Trophoblast cell (in vitro differentiated cells and primary cell): ENCODE results near the gene TOPORS.
A peak's percentile ranks its signal among the peaks of the same experiment; 100 is the strongest.

Source experiments
- DNase-seq, 2 donors: peaks; one replicate each; pipeline ENCODE4 v3.0.0-alpha.2; 2016
- H2AFZ ChIP-seq: 2 replicates; pipeline ENCODE4 v1.6.1; 2013; ENCODE audit warnings: low read length, moderate library complexity, mild to moderate bottlenecking; ENCODE audit not compliant: insufficient read depth, poor library complexity
- H2AK5ac ChIP-seq: 2 replicates; pipeline ENCODE4 v1.6.1; 2013; ENCODE audit warnings: mild to moderate bottlenecking, low read length
- H2BK120ac ChIP-seq: 2 replicates; pipeline ENCODE4 v1.6.1; 2013; ENCODE audit warnings: low read length, mild to moderate bottlenecking, moderate library complexity; ENCODE audit not compliant: insufficient read depth, poor library complexity
- H2BK12ac ChIP-seq: 2 replicates; pipeline ENCODE4 v1.6.1; 2013; ENCODE audit warnings: mild to moderate bottlenecking, low read length, moderate library complexity
- H2BK5ac ChIP-seq: 2 replicates; pipeline ENCODE4 v1.6.1; 2013; ENCODE audit warnings: low read length, low read depth, moderate library complexity, mild to moderate bottlenecking; ENCODE audit not compliant: poor library complexity
- H3K14ac ChIP-seq: 2 replicates; pipeline ENCODE4 v1.6.1; 2013; ENCODE audit warnings: mild to moderate bottlenecking, low read length
- H3K18ac ChIP-seq: 2 replicates; pipeline ENCODE4 v1.6.1; 2013; ENCODE audit warnings: mild to moderate bottlenecking, low read length
- H3K23ac ChIP-seq: 2 replicates; pipeline ENCODE4 v1.6.1; 2013; ENCODE audit warnings: low read length
- H3K27ac ChIP-seq: 2 replicates; pipeline ENCODE4 v1.5.1; 2013; ENCODE audit warnings: low read depth, mild to moderate bottlenecking, inconsistent platforms, low read length, moderate library complexity
- H3K27me3 ChIP-seq: 2 replicates; pipeline ENCODE4 v1.6.1; 2013; ENCODE audit warnings: inconsistent platforms, mild to moderate bottlenecking, low read length, moderate library complexity; ENCODE audit not compliant: insufficient read depth
- H3K36me3 ChIP-seq, 2 experiments: 1 replicate in 1 of 2; 2 replicates in 1 of 2; pipeline ENCODE4 v1.6.1; 2013; ENCODE audit warnings: low read length in 2 of 2, mild to moderate bottlenecking in 2 of 2, moderate library complexity in 1 of 2; ENCODE audit not compliant: insufficient read depth in 2 of 2, control insufficient read depth in 1 of 2
- H3K4ac ChIP-seq: 2 replicates; pipeline ENCODE4 v1.6.1; 2013; ENCODE audit warnings: low read depth, mild to moderate bottlenecking, low read length, moderate library complexity
- H3K4me1 ChIP-seq, 2 experiments: 1 replicate in 1 of 2; 2 replicates in 1 of 2; pipeline ENCODE4 v1.6.1; 2013; ENCODE audit warnings: low read length in 2 of 2, mild to moderate bottlenecking in 2 of 2, moderate library complexity in 1 of 2; ENCODE audit not compliant: insufficient read depth in 2 of 2, control insufficient read depth in 1 of 2
- H3K4me2 ChIP-seq: 2 replicates; pipeline ENCODE4 v1.6.1; 2013; ENCODE audit warnings: inconsistent platforms, mild to moderate bottlenecking, low read length, moderate library complexity
- H3K4me3 ChIP-seq: 2 replicates; pipeline ENCODE4 v1.5.1; 2013; ENCODE audit warnings: mild to moderate bottlenecking, low read depth, low read length, inconsistent platforms
- H3K79me1 ChIP-seq: one replicate; pipeline ENCODE4 v1.6.1; 2013; ENCODE audit warnings: low read length
- H3K79me2 ChIP-seq: 2 replicates; pipeline ENCODE4 v1.6.1; 2013; ENCODE audit warnings: low read length, mild to moderate bottlenecking; ENCODE audit not compliant: control insufficient read depth, insufficient read depth, poor library complexity
- H3K9ac ChIP-seq: 2 replicates; pipeline ENCODE4 v1.6.1; 2013; ENCODE audit warnings: mild to moderate bottlenecking, low read length
- H3K9me3 ChIP-seq: 2 replicates; pipeline ENCODE4 v1.6.1; 2013; ENCODE audit warnings: low read depth, mild to moderate bottlenecking, control low read depth, inconsistent platforms, low read length; ENCODE audit not compliant: insufficient read depth
- H4K12ac ChIP-seq: 2 replicates; pipeline ENCODE4 v1.6.1; 2013; ENCODE audit warnings: low read depth, mild to moderate bottlenecking, low read length, moderate library complexity
- H4K8ac ChIP-seq: 2 replicates; pipeline ENCODE4 v1.6.1; 2013; ENCODE audit warnings: low read depth, mild to moderate bottlenecking, low read length, moderate library complexity
- H4K91ac ChIP-seq: one replicate; pipeline ENCODE4 v1.6.1; 2013; ENCODE audit warnings: low read depth, mild to moderate bottlenecking, low read length, moderate library complexity
- WGBS: extraction: QIAGEN DNeasy Blood & Tissue Kit; methylation state at CpG from one replicate; pipeline ENCODE4 v1.1.7; 2013; ENCODE audit warnings: missing lambda C conversion rate; ENCODE audit not compliant: insufficient read length, insufficient coverage; ENCODE audit errors: extremely low coverage; 5-methylcytosine and 5-hydroxymethylcytosine counted together

TOPORS gene

DNA sequence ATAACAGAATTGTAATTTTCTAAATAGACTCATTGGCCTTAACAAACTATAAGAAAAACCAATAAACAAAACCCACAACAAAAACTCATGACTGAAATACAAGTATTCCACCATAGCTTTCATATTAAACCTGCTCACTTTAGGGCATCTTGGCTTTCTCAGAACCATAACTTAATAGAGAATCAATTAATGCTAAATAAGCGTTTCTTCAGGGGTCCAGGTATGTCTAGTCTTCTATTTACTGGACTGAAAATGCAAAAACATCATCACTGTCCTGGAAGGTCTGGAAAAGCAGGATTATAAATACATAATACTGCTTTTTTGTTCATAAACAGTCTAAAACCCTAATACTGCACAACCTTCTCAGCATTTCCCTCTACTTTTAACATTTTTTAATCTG is 6.5 kb downstream of the TOPORS start:
- Histone ChIP-seq H3K79me1 (peaks cover 4% of the 10 kb centered on the region), H3K4me1 (no peaks in the 10 kb centered on the region), H3K9me3 (no peaks in the 10 kb centered on the region), H4K91ac (no peak overlapping the region), H3K18ac (no peak overlapping the region), H2BK120ac (no peak overlapping the region), H4K12ac (no peak overlapping the region), H3K4me3 (no peak overlapping the region), H3K79me2 (peaks cover 12% of the 10 kb centered on the region), H2AK5ac (no peak overlapping the region), H2BK12ac (no peak overlapping the region), H2BK5ac (no peak overlapping the region), H3K27me3 (no peaks in the 10 kb centered on the region), H4K8ac (no peak overlapping the region), H3K4ac (no peak overlapping the region), H3K9ac (no peak overlapping the region), H3K4me2 (no peak overlapping the region), H3K36me3 (peaks cover 5 to 14% of the 10 kb centered on the region in 2 experiments), H3K27ac (no peak overlapping the region), H3K14ac (no peak overlapping the region), H2AFZ (no peak overlapping the region), H3K23ac (no peak overlapping the region)
- no peak for DNase-seq
- WGBS = no CpG with 5 or more reads among the region's 1 CpG

DNA sequence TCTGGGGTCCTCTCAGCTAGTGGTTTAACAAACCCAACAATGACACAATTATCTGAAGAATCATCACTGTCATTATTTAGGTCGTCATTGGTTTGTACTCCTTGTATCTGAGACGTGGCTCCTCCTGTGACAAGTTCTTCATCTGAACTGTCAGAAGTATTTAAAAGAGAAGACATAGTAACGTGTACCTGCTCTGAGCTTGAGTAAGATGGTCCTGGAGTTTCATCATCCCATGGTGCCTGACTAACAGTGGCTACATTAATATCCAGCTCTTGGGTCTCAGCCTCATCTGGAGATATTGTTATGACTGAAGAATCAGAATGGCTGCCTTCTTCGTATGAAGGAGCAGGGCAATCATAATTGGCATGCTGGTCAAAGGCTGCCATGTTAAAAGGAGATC is 9.3 kb downstream of the TOPORS start:
- Histone ChIP-seq H3K79me1 (no peaks in the 10 kb centered on the region), H2BK5ac (no peak overlapping the region), H3K14ac (no peak overlapping the region), H2BK120ac (no peak overlapping the region), H4K8ac (no peak overlapping the region), H3K4me2 (no peak overlapping the region), H3K4me3 (no peak overlapping the region), H3K79me2 (peaks cover 2% of the 10 kb centered on the region), H3K36me3 (peaks cover 4 to 13% of the 10 kb centered on the region in 2 experiments), H3K4ac (no peak overlapping the region), H3K27me3 (no peaks in the 10 kb centered on the region), H3K27ac (no peak overlapping the region), H4K12ac (no peak overlapping the region), H2BK12ac (no peak overlapping the region), H3K9me3 (no peaks in the 10 kb centered on the region), H4K91ac (no peak overlapping the region), H3K18ac (no peak overlapping the region), H2AFZ (no peak overlapping the region), H2AK5ac (no peak overlapping the region), H3K23ac (no peak overlapping the region), H3K9ac (no peak overlapping the region), H3K4me1 (no peaks in the 10 kb centered on the region)
- WGBS = no CpG with 5 or more reads among the region's 4 CpGs
- DNase-seq = no peak

DNA sequence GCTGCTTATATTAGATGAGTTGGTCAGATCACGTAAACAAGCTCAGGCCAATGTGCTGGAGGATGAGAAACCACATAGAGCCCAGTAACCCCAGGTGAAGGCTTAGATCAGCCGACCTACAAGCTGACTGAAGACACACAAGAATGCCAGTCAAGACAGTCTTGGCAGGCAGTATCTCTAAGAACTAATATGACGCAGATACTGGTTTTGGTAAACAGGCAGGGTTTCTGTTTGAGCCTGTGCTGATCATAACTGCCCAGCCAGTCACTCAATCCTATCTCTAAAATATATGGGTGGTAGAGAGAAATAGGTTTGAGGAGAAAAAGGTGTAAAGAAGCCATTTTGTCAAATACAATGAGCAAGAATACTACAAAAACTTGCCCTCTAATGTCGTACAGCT is 18.6 kb downstream of the TOPORS start:
- no peak overlapping the region for H2BK5ac ChIP-seq

DNA sequence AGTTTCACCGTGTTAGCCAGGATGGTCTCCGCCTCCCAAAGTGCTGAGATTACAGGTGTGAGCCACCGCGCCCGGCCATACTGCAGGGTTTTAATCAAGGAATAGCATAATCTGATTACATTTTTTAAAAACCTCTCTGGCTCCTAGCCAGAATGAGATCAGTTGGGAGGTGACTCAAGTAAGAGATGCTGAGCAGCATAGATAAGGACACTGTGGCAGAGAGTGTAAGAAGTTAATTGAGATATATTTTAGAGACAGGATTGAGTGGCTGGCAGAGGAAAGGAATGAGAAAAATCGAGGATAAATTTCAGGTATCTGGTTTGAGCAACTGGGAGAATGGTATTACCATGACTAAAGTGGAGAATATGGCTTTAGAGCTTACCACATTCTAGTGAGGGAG is 19.1 kb downstream of the TOPORS start:
- Histone ChIP-seq H4K8ac (no peak overlapping the region), H3K4ac (no peak overlapping the region), H3K79me1 (no peaks in the 10 kb centered on the region), H3K4me2 (no peak overlapping the region), H2BK12ac (no peak overlapping the region), H2BK5ac (no peak overlapping the region), H3K4me1 (no peaks in the 10 kb centered on the region), H3K9ac (no peak overlapping the region), H3K4me3 (no peak overlapping the region), H3K79me2 (no peaks in the 10 kb centered on the region), H3K27ac (no peak overlapping the region), H2AFZ (no peak overlapping the region), H4K91ac (no peak overlapping the region), H3K36me3 (peaks cover 3 to 4% of the 10 kb centered on the region in 2 experiments), H3K18ac (no peak overlapping the region), H3K9me3 (no peaks in the 10 kb centered on the region), H2AK5ac (no peak overlapping the region), H3K27me3 (no peaks in the 10 kb centered on the region), H4K12ac (no peak overlapping the region), H2BK120ac (no peak overlapping the region), H3K23ac (no peak overlapping the region), H3K14ac (no peak overlapping the region)
- no CpG with 5 or more reads among the region's 6 CpGs for WGBS
- DNase-seq = peak; percentile 43 to 85

More for the DNA sequence above, 18.6 kb downstream of the TOPORS start:
- H3K27ac ChIP-seq = no peak overlapping the region
- no peak overlapping the region for H3K4ac ChIP-seq
- H3K36me3 ChIP-seq = peaks cover 3 to 4% of the 10 kb centered on the region in 2 experiments
- H3K23ac ChIP-seq = no peak overlapping the region
- H3K79me1 ChIP-seq = no peaks in the 10 kb centered on the region
- no peak overlapping the region for H3K4me2 ChIP-seq
- no peak overlapping the region for H2AFZ ChIP-seq
- peak; percentile 57 to 79 for DNase-seq
- no peaks in the 10 kb centered on the region for H3K4me1 ChIP-seq
- no peaks in the 10 kb centered on the region for H3K27me3 ChIP-seq
- no peak overlapping the region for H3K14ac ChIP-seq
- no peak overlapping the region for H3K9ac ChIP-seq
- H3K79me2 ChIP-seq = no peaks in the 10 kb centered on the region
- no peak overlapping the region for H4K12ac ChIP-seq
- no peak overlapping the region for H4K8ac ChIP-seq
- H2BK120ac ChIP-seq = no peak overlapping the region
- H3K9me3 ChIP-seq = no peaks in the 10 kb centered on the region
- no peak overlapping the region for H4K91ac ChIP-seq
- no peak overlapping the region for H3K18ac ChIP-seq
- WGBS = no CpG with 5 or more reads among the region's 4 CpGs
- H2AK5ac ChIP-seq = no peak overlapping the region
- no peak overlapping the region for H3K4me3 ChIP-seq
- H2BK12ac ChIP-seq = no peak overlapping the region
